Stimulated activated CD4-positive, alpha-beta T cell treated with anti-CD3 and anti-CD28 coated beads, Interleukin-4, amount 100 ng/mL, for 4 hours (primary cell): ENCODE measurements around the gene PGA4.
"Not testable (repeated sequence)": the region's sequence is repeated elsewhere in the genome, so short reads cannot be mapped to it uniquely, and the experiment has no call there.

Source experiments
- DNase-seq, 2 experiments: peaks; one replicate each; pipeline ENCODE4 v3.0.0-alpha.2; 2020

PGA4 gene

GRCh38 chr11:61222047-61222446 is at the start of gene PGA4:
PGA4 (plus strand) TSS chr11:61222347; CDS start chr11:61222401, 54 bp downstream.
- not testable (repeated sequence) for DNase-seq

GRCh38 chr11:61172356-61172755 is 49.8 kb upstream of the PGA4 start:
- no peak for DNase-seq

- no peak for DNase-seq
Measured at GRCh38 chr11:61172888-61173287, 49.3 kb upstream of the PGA4 start.

- no peak for DNase-seq
Measured at GRCh38 chr11:61173456-61173855, 48.7 kb upstream of the PGA4 start.

- DNase-seq: no peak
Measured at GRCh38 chr11:61174273-61174672, 47.9 kb upstream of the PGA4 start.

GRCh38 chr11:61174949-61175348 is 47.2 kb upstream of the PGA4 start:
- no peak for DNase-seq

- no peak for DNase-seq
Measured at GRCh38 chr11:61176446-61176845, 45.7 kb upstream of the PGA4 start.

- not testable (repeated sequence) for DNase-seq
Measured at GRCh38 chr11:61180205-61180604, 41.9 kb upstream of the PGA4 start.

- no peak for DNase-seq
Measured at GRCh38 chr11:61181489-61181888, 40.7 kb upstream of the PGA4 start.

- no peak for DNase-seq
Measured at GRCh38 chr11:61183645-61184044, 38.5 kb upstream of the PGA4 start.

GRCh38 chr11:61186504-61186903 is 35.6 kb upstream of the PGA4 start:
- DNase-seq: no peak

- peak; percentile 72 to 77 for DNase-seq
Measured at GRCh38 chr11:61187505-61188130, 34.5 kb upstream of the PGA4 start.

GRCh38 chr11:61189933-61190332 is 32.2 kb upstream of the PGA4 start:
- no peak for DNase-seq

- DNase-seq: no peak
Measured at GRCh38 chr11:61193596-61193995, 28.6 kb upstream of the PGA4 start.

GRCh38 chr11:61194169-61194671 is 27.9 kb upstream of the PGA4 start:
- no peak for DNase-seq

- no peak for DNase-seq
Measured at GRCh38 chr11:61194981-61195695, 27.0 kb upstream of the PGA4 start.

GRCh38 chr11:61195719-61196118 is 26.4 kb upstream of the PGA4 start:
- no peak for DNase-seq

GRCh38 chr11:61198361-61198760 is 23.8 kb upstream of the PGA4 start:
- DNase-seq: no peak

- no peak for DNase-seq
Measured at GRCh38 chr11:61198948-61199523, 23.1 kb upstream of the PGA4 start.

- DNase-seq: no peak
Measured at GRCh38 chr11:61201476-61201875, 20.7 kb upstream of the PGA4 start.

- not testable (repeated sequence) for DNase-seq
Measured at GRCh38 chr11:61202950-61203746, 19.0 kb upstream of the PGA4 start, which contains the start of gene PGA3. PGA3 (plus strand) TSS chr11:61203515; CDS start chr11:61203565, 50 bp downstream.

- not testable (repeated sequence) for DNase-seq
Measured at GRCh38 chr11:61203873-61204272, 18.3 kb upstream of the PGA4 start.

- DNase-seq: not testable (repeated sequence)
Measured at GRCh38 chr11:61204502-61205059, 17.6 kb upstream of the PGA4 start.
